Endothelial cell of umbilical vein (primary cell): Measurements from ENCODE around the gene RASD2.

Experiments used
- CTCF ChIP-seq, 2 donors: IDR thresholded peaks; 1 replicate in 1 of 2; 2 replicates in 1 of 2; pipeline ENCODE4 v1.5.1; 2011; ENCODE audit warnings: low read length in 2 of 2, mild to moderate bottlenecking in 2 of 2, moderate library complexity in 2 of 2, control low read depth in 1 of 2, inconsistent platforms in 1 of 2, low read depth in 1 of 2; ENCODE audit not compliant: insufficient read depth in 1 of 2; ENCODE audit errors: extremely low read depth in 1 of 2
- EZH2 ChIP-seq: IDR thresholded peaks from 2 replicates; pipeline ENCODE4 v1.6.1; 2012; ENCODE audit warnings: borderline replicate concordance, low read depth, mild to moderate bottlenecking, moderate library complexity, low read length, inconsistent platforms; ENCODE audit not compliant: severe bottlenecking
- FOS ChIP-seq: IDR thresholded peaks from 2 replicates; pipeline ENCODE4 v1.6.1; 2011; ENCODE audit warnings: mild to moderate bottlenecking, low read length, moderate library complexity, borderline replicate concordance; ENCODE audit not compliant: insufficient read depth
- MYC ChIP-seq: IDR thresholded peaks from one replicate; pipeline ENCODE4 v1.6.1; 2011; ENCODE audit warnings: mild to moderate bottlenecking, low read depth, low read length
- POLR2A ChIP-seq: IDR thresholded peaks from 2 replicates; pipeline ENCODE4 v1.6.1; 2012; ENCODE audit warnings: low read depth, mild to moderate bottlenecking, control low read depth, low read length
- POLR2AphosphoS5 ChIP-seq: IDR thresholded peaks from 2 replicates; pipeline ENCODE4 v1.6.1; 2012; ENCODE audit warnings: low read depth, mild to moderate bottlenecking, control low read depth, low read length, moderate library complexity; ENCODE audit not compliant: insufficient read depth

- no peak for TF ChIP-seq POLR2AphosphoS5
- TF ChIP-seq CTCF (IDR thresholded peaks at IDR 0.05; ENCODE audit: extremely low read depth in 1 of 2, insufficient read depth in 1 of 2, low read depth in 1 of 2, low read length in 2 of 2), result no peak
- no peak for TF ChIP-seq MYC
- no peak for TF ChIP-seq FOS
- no peak for TF ChIP-seq EZH2
- TF ChIP-seq POLR2A, result no peak
Observed at GRCh38 chr22:35572556-35572955, 31.9 kb downstream of the RASD2 start.
